ENCODE data around the gene CCDC90B.
"Not testable (repeated sequence)": the region's sequence is repeated elsewhere in the genome, so short reads cannot be mapped to it uniquely, and the experiment has no call there.

The CCDC90B gene

DNA sequence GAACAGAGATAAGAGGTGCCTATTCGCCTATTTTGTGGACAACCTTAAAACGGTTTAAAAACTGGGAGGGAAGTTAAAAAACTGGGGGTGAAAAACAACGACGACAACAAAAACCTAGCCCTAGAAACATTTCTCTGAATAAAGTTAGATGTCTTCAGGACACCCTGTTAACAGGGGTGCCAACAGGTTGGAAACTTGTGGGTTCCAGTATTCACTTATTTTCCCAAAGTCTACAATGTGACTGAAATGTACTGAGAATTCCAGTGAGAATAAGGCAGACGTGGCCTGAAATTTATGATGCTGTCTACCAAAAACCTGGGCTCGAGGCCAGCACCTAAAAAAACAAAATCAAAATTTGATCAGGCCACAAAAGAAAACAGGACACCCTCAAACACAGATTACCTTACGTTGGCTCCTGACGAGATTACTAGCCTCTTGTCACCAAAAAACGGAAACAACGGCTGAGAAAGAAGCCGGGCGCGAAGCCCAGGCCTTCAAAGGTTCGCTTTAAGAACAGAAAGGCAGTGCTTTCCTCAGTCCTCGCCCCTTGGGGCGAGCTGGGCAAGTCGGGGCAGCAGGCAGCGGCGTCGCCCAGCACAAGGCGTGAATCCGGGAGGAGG, 906 bp downstream of the CCDC90B start:
- FAIRE-seq = no peak

- FAIRE-seq = no peak
Measured at GRCh38 chr11:83284501-83285150, 1.5 kb downstream of the CCDC90B start.

- FAIRE-seq = no peak
Measured at GRCh38 chr11:83282084-83282716, 4.0 kb downstream of the CCDC90B start.

DNA sequence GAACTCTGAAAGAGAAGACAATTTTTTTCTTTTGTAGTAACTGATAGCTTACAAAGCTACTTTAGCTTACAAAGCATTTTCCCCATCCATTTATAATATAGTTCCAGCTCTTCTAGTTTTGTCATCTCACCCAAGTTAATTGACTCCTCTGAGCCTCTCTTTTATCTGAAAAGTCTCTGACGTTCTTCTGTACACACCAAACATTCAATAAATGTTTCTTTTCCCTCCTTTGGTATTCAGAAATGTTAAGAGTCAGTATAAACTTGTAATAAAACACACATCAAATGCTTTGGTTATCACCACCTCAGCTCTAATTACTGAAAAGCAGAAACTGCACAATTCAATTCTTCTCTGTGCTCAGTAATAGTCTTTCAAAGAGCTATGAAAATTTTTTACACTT, 5.9 kb downstream of the CCDC90B start:
- FAIRE-seq = no peak

DNA sequence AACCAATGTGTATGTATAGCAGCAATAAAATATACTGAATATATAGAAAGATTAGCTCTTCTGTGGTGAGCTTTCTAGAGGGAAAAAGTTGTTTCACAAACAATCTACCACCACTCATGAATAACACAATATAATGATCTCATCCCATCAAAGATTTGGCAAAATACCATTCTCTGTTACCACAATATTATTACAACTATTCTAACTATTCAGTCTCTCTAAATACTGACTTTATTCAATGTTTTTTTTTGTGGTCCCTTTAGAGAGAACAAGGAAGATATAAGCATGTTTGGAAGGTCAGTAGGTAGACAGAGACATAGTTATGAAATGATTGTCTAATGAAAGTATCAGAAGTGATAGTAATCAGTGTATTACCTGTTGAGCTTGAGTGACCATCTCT, 7.8 kb downstream of the CCDC90B start:
- FAIRE-seq = no peak

- FAIRE-seq = no peak
Measured at GRCh38 chr11:83275888-83276641, 10.1 kb downstream of the CCDC90B start.

- no peak for FAIRE-seq
Measured at GRCh38 chr11:83272627-83273026, 13.5 kb downstream of the CCDC90B start.

GRCh38 chr11:83271734-83272133, 14.4 kb downstream of the CCDC90B start:
- FAIRE-seq = not testable (repeated sequence)

DNA sequence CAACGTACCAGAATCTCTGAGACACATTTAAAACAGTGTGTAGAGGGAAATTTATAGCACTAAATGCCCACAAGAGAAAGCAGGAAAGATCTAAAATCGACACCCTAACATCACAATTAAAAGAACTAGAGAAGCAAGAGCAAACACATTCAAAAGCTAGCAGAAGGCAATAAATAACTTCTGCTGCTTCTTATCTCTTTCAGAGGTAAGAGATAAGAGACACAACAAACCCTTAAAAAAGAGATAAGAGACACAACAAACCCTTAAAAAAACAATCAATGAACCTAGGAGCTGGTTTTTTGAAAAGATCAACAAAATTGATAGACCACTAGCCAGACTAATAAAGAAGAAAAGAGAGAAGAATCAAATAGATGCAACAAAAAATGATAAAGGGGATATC, 17.1 kb downstream of the CCDC90B start:
- not testable (repeated sequence) for FAIRE-seq

GRCh38 chr11:83265331-83265730, 20.8 kb downstream of the CCDC90B start:
- no peak for FAIRE-seq

DNA sequence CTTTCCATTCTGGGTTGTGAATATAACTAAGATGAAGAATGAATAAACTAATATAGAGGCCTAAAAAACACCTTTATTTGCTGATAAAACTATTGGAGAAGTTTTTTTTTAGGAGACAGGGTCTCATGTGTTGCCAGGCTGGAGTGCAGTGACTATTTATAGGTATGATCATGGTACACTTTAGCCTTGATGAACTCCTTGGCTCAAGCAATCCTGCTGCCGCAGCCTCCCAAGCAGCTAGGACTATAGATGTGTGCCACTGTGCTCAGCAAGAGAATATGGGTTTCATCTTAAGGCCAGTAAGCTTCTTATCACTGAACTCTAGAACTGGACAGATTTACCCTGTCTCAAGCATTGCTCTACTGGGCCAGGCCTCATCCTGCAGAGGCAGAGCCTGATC, 26.6 kb downstream of the CCDC90B start:
- no peak for FAIRE-seq

GRCh38 chr11:83257761-83258168, 28.4 kb downstream of the CCDC90B start:
- FAIRE-seq = no peak

DNA sequence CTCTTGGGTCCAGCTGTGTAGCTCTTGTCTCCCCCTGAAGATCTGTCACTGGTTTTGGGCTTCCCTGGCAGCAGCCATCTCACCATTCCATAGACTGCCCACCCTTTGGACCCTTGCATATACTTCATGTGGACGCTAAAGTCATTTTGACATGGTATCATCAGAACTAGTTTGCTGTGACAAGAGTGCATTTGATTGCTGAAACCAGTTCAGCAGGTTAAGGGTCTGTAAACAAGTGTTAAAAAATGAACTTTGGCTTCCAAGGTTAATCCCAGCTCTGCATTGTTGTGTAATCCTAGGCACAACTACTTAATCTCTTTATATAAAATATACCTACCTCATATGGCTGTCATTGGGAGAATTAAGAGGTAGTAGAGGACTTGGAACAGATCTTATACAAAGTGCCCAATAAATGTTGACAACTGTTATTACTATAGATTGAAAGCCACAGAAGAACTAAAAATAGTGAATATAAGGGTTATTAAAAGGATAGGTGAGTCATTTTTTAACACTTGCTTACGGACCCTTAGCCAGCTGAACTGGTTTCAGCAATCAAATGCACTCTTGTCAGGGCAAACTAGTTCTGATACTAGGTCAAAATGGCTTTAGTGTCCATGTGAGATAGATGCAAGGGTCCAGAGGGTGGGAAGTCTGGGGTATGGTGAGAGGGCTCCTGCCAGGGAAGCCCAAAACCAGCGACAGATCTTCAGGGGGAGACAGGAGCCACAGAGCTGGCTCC, 29.4 kb downstream of the CCDC90B start:
- FAIRE-seq = no peak

DNA sequence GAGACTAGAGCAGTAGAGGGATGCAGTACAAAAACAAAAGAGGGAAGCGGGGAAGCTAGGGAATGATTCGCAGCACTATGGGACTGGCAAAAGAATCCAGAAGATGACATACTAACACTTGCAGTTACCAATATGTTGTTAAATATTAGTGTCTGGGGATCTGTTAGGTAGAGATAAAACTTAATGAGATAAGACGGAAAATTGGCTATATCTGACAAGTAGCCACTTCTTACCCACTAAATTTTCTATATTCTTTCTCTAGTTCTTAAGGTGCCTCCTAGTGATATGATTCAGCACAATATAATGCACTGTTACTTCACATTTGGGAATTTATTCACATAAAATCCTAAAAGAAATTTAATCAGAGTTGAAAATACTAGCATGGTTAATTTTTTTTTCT, 30.8 kb downstream of the CCDC90B start:
- FAIRE-seq = no peak

- FAIRE-seq = no peak
Measured at GRCh38 chr11:83252941-83253340, 33.2 kb downstream of the CCDC90B start.

GRCh38 chr11:83252266-83252665, 33.9 kb downstream of the CCDC90B start:
- no peak for FAIRE-seq

DNA sequence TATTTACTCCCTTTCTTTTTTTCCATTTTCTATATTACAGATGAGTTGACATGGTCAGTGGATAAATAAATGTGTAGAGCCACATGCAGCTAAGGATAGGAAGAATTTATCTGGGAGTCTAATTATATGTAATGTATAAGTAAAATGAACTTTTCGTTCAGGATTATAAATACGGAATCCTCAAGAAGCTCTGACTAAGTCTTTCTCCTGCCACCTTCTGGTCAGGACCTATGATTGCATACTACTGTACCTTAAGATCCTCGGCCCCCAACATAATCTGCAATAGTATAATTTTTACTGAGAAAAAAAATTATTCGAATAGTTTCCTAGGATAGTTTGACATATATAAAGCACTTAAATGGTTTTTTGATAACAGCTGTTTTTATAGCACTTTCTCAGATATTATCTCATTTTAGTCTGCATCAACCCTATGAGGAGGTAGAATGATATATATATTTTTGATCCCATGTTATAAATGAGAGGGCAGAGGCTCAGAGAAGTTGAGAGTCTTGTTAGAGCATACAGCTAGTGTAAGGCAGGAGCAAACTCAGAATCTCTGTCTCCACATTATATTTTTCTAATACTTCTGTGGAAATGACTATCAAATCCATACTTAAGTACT, 36.1 kb downstream of the CCDC90B start:
- peak; percentile 53 for FAIRE-seq

DNA sequence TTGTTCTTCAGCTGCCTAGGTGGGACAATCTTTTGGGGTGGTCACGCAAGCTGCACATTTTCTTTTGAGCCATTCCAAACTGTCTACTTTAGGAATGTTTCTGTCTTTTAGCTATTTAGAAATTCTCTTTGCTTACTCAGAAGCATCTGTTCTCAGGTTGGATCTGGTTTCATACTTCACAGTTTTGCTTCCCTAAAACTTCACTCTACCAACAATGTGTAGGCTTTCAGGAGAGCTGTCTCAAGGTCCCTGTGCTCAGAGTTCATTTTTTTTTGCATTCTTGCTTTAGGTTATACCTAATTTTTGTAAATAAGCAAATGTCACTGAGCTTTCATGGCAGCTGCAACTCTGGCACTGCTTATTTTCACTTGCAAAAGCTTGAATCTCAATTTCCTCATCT, 36.7 kb downstream of the CCDC90B start:
- no peak for FAIRE-seq

GRCh38 chr11:83241291-83241946, 44.7 kb downstream of the CCDC90B start:
- FAIRE-seq = peak; percentile 11

GRCh38 chr11:83238111-83238510, 48.1 kb downstream of the CCDC90B start:
- FAIRE-seq = no peak

- no peak for FAIRE-seq
Measured at GRCh38 chr11:83235825-83236224, 50.3 kb downstream of the CCDC90B start.

GRCh38 chr11:83223457-83223856, 62.7 kb downstream of the CCDC90B start:
- FAIRE-seq = no peak

All from TTC549 (cell line).